ENCODE results near the gene DAB1.
A peak's percentile ranks its signal among the peaks of the same experiment; 100 is the strongest.

DAB1 gene

DNA sequence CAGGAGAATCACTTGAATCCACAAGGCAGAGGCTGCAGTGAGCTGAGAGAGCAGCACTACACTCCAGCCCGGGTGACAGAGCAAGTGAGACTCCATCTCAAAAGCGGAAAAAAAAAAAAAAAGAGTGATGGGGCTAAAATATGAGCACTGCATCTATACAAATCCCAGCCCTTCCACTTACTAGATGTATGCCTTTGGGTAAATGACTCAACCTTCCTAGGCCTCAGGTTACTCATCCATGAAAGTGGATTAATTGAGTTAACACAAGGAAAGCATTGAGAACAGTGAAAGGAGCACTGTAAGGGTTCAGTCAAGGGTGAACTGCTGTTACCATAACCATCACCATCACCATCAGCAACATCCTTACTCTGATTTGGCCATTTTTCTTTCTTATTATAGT, 231.6 kb downstream of the DAB1 start:
- TF ChIP-seq CTCF (IDR thresholded peaks at IDR 0.05; ENCODE audit: low read depth, low read length): no peak
- no peak overlapping the region for H3K4me3 ChIP-seq (replicated peaks in 1 of 2; ENCODE audit: low read depth in 2 of 2, low read length in 2 of 2)
- no peak for DNase-seq (ENCODE audit: low read depth in 2 of 2)

- no peak for TF ChIP-seq CTCF (IDR thresholded peaks at IDR 0.05; ENCODE audit: low read depth, low read length)
- DNase-seq (ENCODE audit: low read depth in 2 of 2): no peak
- no peak overlapping the region for H3K4me3 ChIP-seq (replicated peaks in 1 of 2; ENCODE audit: low read depth in 2 of 2, low read length in 2 of 2)
These were observed 233.0 kb downstream of the DAB1 start for GRCh38 chr1:57190898-57191297.

DNA sequence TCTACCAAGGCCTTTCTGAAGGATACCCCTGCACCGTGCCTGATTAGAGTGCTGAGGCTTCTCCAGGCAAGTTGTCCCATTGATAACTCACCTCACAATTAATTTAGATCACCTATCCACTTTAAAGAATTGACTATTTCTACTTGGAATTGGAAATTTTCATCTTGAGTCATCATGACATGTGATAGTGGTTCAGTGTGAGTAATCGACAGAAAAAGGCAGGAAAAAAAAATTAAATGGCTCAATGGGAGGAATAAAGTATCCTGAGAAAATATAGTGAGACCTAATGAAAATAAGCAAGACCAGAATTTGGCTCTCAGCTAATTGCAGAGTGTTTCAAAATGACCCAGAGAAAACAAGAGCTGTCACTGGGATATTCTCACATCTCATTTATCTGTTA, 235.7 kb downstream of the DAB1 start:
- TF ChIP-seq CTCF (IDR thresholded peaks at IDR 0.05; ENCODE audit: low read depth, low read length): no peak
- no peak overlapping the region for H3K4me3 ChIP-seq (replicated peaks in 1 of 2; ENCODE audit: low read depth in 2 of 2, low read length in 2 of 2)
- DNase-seq (ENCODE audit: low read depth in 2 of 2): peak in 1 of 2 donors; percentile 2

DNA sequence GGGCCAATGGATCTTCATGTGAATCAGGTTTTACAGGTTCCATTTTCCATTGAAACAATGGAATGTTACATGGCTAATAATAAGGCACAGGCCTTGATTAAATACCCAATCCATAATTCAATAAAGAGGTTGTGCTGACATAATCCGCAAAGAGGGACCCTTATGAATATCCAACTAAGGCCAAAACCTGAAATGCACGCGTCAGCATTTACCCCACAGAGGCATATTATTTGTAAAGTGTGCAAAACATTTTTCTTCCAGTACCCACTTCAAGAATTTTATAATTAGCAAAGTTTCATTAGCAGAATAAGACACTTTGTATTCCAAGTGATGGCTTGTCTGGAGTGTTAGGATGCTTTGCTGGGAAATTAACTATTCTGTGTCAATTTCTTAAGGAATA, 237.4 kb downstream of the DAB1 start:
- no peak for DNase-seq (ENCODE audit: low read depth in 2 of 2)
- no peak overlapping the region for H3K4me3 ChIP-seq (replicated peaks in 1 of 2; ENCODE audit: low read depth in 2 of 2, low read length in 2 of 2)
- TF ChIP-seq CTCF (IDR thresholded peaks at IDR 0.05; ENCODE audit: low read depth, low read length): no peak

DNA sequence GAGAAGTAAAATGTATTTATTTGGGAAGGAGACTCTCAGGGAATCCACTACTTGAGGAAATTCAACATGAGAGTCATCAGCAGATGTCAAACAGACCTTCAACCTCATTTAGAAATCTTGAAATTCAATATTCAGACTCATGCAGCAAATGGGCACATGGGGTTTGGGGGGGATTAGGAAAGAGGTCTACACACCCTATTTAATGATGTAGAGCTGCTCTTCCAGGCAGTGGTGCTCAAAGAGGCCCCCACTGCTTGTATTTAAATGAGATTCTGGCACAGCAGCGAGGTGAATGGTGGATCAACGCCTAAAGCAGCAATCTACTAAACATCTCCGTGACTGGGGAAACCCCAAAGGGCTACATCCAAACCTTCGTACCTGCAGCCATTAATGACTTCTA, 244.9 kb downstream of the DAB1 start:
- DNase-seq (ENCODE audit: low read depth in 2 of 2): no peak
- no peak overlapping the region for H3K4me3 ChIP-seq (replicated peaks in 1 of 2; ENCODE audit: low read depth in 2 of 2, low read length in 2 of 2)
- TF ChIP-seq CTCF (IDR thresholded peaks at IDR 0.05; ENCODE audit: low read depth, low read length): no peak

- H3K4me3 ChIP-seq (replicated peaks in 1 of 2; ENCODE audit: low read depth in 2 of 2, low read length in 2 of 2): no peak overlapping the region
- DNase-seq (ENCODE audit: low read depth in 2 of 2): no peak
- TF ChIP-seq CTCF (IDR thresholded peaks at IDR 0.05; ENCODE audit: low read depth, low read length): no peak
These were observed 248.4 kb downstream of the DAB1 start for GRCh38 chr1:57175506-57175905.

- no peak for TF ChIP-seq CTCF (IDR thresholded peaks at IDR 0.05; ENCODE audit: low read depth, low read length)
- no peak for DNase-seq (ENCODE audit: low read depth in 2 of 2)
- no peak overlapping the region for H3K4me3 ChIP-seq (replicated peaks in 1 of 2; ENCODE audit: low read depth in 2 of 2, low read length in 2 of 2)
These were observed 251.8 kb downstream of the DAB1 start for GRCh38 chr1:57172040-57172439.

Data from cardiac fibroblast (primary cell).